GM12865 (cell line): ENCODE measurements around the gene TIGD3.

Experiments
- DNase-seq: peaks from one replicate; pipeline ENCODE4 v3.0.0; 2010; ENCODE audit warnings: low read depth
- H3K4me3 ChIP-seq: 2 replicates; pipeline ENCODE4 v1.5.1; 2011; ENCODE audit warnings: mild to moderate bottlenecking, low read depth, low read length, control low read depth
- CTCF ChIP-seq: IDR thresholded peaks from 2 replicates; pipeline ENCODE4 v1.5.1; 2011; ENCODE audit warnings: low read length, control low read depth, low read depth, inconsistent platforms; ENCODE audit not compliant: insufficient read depth; ENCODE audit errors: missing control alignments

The TIGD3 gene

GRCh38 chr11:65390099-65390941 lies 35.8 kb downstream of the TIGD3 start:
- DNase-seq, result no peak
- no peak for TF ChIP-seq CTCF
- no peak overlapping the region for H3K4me3 ChIP-seq

- no peak overlapping the region for H3K4me3 ChIP-seq
- DNase-seq, result no peak
- TF ChIP-seq CTCF, result no peak
These were observed 36.4 kb downstream of the TIGD3 start for GRCh38 chr11:65390996-65391395.

DNA sequence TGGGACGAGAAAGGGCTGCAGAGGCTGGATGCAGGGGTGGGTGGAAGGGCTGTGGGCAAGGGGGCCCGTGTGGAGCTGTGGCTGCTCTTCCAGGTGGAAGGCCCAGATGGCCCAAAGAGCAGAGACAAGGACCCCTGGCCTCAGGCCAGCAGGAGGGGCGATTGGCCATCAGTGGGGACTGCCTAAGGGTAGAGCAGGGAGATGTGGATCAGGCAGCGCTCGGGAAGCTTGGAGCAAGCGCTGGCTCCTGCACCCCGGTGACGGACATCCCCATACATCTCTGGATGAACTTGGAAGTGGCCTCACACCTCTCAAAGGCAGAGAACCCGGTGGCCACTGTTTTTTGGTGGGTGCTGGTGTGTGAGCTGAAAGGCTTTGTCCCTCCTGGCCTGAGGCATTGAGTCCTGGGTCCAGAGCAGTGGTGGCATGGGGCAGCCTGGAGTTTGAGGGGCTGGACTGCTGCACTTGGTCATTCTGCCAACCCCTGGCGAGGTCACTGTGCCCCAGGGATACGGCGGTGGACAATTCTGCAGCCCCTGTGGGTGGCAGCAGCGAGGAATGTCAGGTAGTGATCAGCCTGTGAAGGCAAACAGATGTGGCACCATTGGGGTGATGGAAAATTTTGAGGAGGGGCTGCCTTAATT lies 37.8 kb downstream of the TIGD3 start:
- TF ChIP-seq CTCF, result no peak
- DNase-seq, result no peak
- no peak overlapping the region for H3K4me3 ChIP-seq

DNA sequence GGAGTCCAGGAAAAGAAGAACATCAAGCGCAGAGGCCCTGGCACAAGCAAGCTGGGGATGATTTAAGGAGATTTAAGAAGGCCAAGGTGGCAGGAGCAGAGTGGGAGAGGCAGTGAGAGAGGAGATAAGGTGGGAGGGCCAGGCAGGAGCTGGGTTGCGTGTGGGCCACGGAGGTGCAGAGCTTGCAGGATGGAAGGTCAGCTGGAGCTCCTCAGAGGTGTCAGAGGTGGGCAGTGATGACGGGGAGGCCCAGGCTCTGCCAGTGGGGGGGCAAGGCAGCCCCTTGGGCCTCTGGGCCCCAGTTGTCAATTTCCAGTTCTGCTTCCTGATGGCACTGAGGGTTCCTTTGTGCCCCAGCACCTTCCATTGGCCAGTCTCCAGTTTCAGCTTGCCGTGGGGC lies 38.3 kb downstream of the TIGD3 start:
- no peak for TF ChIP-seq CTCF
- no peak for DNase-seq
- no peak overlapping the region for H3K4me3 ChIP-seq

GRCh38 chr11:65393513-65394079 lies 39.0 kb downstream of the TIGD3 start:
- TF ChIP-seq CTCF, result no peak
- DNase-seq, result no peak
- no peak overlapping the region for H3K4me3 ChIP-seq

DNA sequence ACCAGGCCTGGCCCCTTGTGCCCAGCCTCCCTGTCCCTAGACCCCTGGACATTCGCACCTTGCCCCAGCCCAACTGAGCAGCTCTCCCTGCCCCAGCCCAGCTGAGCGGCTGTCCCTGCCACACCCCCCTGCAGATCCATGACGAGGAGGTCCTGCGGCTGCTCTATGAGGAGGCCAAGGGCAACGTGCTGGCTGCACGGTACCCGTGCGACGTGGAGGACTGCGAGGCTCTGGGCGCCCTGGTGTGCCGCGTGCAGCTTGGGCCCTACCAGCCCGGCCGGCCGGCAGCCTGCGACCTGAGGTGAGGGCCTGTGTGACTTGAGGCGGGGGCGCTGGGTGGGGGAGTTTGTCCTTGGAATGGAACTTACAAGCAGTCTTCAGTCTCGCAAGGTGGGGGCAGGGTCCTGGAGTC lies 39.6 kb downstream of the TIGD3 start:
- TF ChIP-seq CTCF, result no peak
- H3K4me3 ChIP-seq, result no peak overlapping the region
- no peak for DNase-seq
